Peyer's patch (tissue), 4 donors: ENCODE data around the gene SOX5. TPM values are rescaled to one million over a fixed set of nuclear protein-coding genes. Genes with fewer than 3 reads are reported as not detected.

Experiments used
- DNase-seq, 3 donors: peaks; one replicate each; pipeline ENCODE4 v3.0.0-alpha.2; 2017 to 2019
- H3K27ac ChIP-seq, 4 donors: fragments of 200-600 bp; sonication (generic); one replicate each; pipeline ENCODE4 v1.5.1; 2016 to 2019
- H3K27me3 ChIP-seq, 2 donors: fragments of 200-600 bp; sonication (generic); one replicate each; pipeline ENCODE4 v1.5.1; 2019
- H3K36me3 ChIP-seq, 3 donors: fragments of 200-600 bp; sonication (generic); one replicate each; pipeline ENCODE4 v1.5.1; 2016 to 2019
- H3K4me1 ChIP-seq, 4 donors: fragments of 200-600 bp; sonication (generic); one replicate each; pipeline ENCODE4 v1.5.1; 2016 to 2019
- H3K4me3 ChIP-seq, 4 donors: fragments of 200-600 bp; sonication (generic); 1 replicate in 3 of 4; 2 replicates in 1 of 4; pipeline ENCODE4 v1.5.1; 2016 to 2019; ENCODE audit warnings: mild to moderate bottlenecking in 1 of 4
- H3K9me3 ChIP-seq, 4 donors: fragments of 200-600 bp; sonication (generic); one replicate each; pipeline ENCODE4 v1.5.1; 2016 to 2019; ENCODE audit warnings: mild to moderate bottlenecking in 1 of 4
- POLR2A ChIP-seq, 2 donors: fragments of 450-650 bp; IDR thresholded peaks; one replicate each; pipeline ENCODE4 v1.5.1; 2017; ENCODE audit warnings: antibody characterized with exemption in 2 of 2, mild to moderate bottlenecking in 2 of 2, moderate library complexity in 2 of 2
- total RNA-seq, 4 donors: library from RNA; depleted of rRNA; stranded (reverse); fragments of >200 nt; gene quantifications; one replicate each; pipeline ENCODE4 v1.1.0, GENCODE V29; 2016
- TF ChIP-seq, protein P1 (sequence below), 6 experiments: fragments of 450-650 bp in 4 of 6; fragments of 200-600 bp in 2 of 6; sonication (generic) in 1 of 6; IDR thresholded peaks; one replicate each; pipeline ENCODE4 v1.5.1; 2017 to 2019; ENCODE audit warnings: antibody characterized with exemption in 6 of 6, mild to moderate bottlenecking in 3 of 6, moderate library complexity in 1 of 6

SOX5 gene
- total RNA-seq, 4 donors from 2014 or later: 3.8 to 27.2 (median 11.6) TPM

DNA sequence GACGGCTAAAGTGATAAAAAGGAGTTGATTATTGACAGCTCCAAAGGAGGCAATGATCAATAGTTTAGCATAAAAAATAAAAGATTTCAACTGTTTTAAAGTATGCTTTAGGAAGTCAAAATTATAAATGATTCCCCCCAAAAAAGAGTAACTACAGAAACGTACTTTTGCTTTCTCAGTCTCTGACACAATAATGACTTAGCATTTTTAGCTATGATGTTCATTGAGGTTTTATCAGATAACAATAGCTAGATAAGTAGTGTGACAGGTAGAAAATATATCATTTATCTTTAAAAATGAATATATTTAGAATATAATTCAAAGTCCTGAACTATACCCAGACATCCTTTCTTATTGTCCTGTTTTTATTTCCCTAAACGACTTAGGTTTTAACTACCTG, 352.9 kb downstream of the SOX5 start:
- DNase-seq: no peak
- H3K4me3 ChIP-seq: no peak overlapping the region
- H3K36me3 ChIP-seq: no peaks in the 10 kb centered on the region
- no peak overlapping the region for H3K27ac ChIP-seq
- H3K9me3 ChIP-seq: peaks cover 0 to 9% (median 0%) of the 10 kb centered on the region in 4 donors
- no peak for TF ChIP-seq POLR2A (IDR thresholded peaks at IDR 0.05)
- TF ChIP-seq, protein P1, sequence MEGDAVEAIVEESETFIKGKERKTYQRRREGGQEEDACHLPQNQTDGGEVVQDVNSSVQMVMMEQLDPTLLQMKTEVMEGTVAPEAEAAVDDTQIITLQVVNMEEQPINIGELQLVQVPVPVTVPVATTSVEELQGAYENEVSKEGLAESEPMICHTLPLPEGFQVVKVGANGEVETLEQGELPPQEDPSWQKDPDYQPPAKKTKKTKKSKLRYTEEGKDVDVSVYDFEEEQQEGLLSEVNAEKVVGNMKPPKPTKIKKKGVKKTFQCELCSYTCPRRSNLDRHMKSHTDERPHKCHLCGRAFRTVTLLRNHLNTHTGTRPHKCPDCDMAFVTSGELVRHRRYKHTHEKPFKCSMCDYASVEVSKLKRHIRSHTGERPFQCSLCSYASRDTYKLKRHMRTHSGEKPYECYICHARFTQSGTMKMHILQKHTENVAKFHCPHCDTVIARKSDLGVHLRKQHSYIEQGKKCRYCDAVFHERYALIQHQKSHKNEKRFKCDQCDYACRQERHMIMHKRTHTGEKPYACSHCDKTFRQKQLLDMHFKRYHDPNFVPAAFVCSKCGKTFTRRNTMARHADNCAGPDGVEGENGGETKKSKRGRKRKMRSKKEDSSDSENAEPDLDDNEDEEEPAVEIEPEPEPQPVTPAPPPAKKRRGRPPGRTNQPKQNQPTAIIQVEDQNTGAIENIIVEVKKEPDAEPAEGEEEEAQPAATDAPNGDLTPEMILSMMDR (IDR thresholded peaks at IDR 0.05): no peak
- H3K27me3 ChIP-seq: no peaks in the 10 kb centered on the region
- no peaks in the 10 kb centered on the region for H3K4me1 ChIP-seq

GRCh38 chr12:23587833-23588559, 361.5 kb downstream of the SOX5 start:
- TF ChIP-seq, protein P1 (IDR thresholded peaks at IDR 0.05): no peak
- no peak for TF ChIP-seq POLR2A (IDR thresholded peaks at IDR 0.05)
- Histone ChIP-seq H3K9me3 (no peaks in the 10 kb centered on the region), H3K27me3 (no peaks in the 10 kb centered on the region), H3K36me3 (no peaks in the 10 kb centered on the region), H3K4me3 (no peak overlapping the region), H3K4me1 (no peaks in the 10 kb centered on the region), H3K27ac (no peak overlapping the region)
- DNase-seq: no peak

DNA sequence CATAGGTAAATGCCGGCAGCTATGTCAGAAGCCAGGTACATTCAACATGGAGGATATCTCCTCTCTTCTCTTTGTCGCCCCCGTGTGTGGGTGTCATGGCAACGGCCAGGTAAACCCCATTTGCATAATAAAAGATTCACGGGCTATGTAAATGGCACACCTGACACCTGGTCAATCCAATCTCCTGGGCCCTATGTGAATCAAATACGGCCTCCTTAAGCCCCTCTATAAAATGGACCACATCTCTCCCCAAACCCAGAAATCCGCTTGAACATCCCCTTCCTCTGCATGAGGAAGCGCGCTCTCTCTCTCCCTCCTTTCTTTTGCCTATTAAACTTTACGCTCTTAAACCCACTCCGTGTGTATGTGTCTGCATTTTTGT, 363.7 kb downstream of the SOX5 start:
- no peaks in the 10 kb centered on the region for H3K9me3 ChIP-seq
- TF ChIP-seq, protein P1 (IDR thresholded peaks at IDR 0.05): no peak
- TF ChIP-seq POLR2A (IDR thresholded peaks at IDR 0.05): no peak
- H3K27ac ChIP-seq: no peak overlapping the region
- H3K4me3 ChIP-seq: no peak overlapping the region
- no peaks in the 10 kb centered on the region for H3K36me3 ChIP-seq
- DNase-seq: no peak
- no peaks in the 10 kb centered on the region for H3K27me3 ChIP-seq
- no peaks in the 10 kb centered on the region for H3K4me1 ChIP-seq

- Histone ChIP-seq H3K36me3 (no peaks in the 10 kb centered on the region), H3K27me3 (no peaks in the 10 kb centered on the region), H3K4me1 (no peaks in the 10 kb centered on the region), H3K4me3 (no peak overlapping the region), H3K27ac (no peak overlapping the region), H3K9me3 (no peaks in the 10 kb centered on the region)
- DNase-seq: no peak
- TF ChIP-seq, protein P1 (IDR thresholded peaks at IDR 0.05): no peak
- no peak for TF ChIP-seq POLR2A (IDR thresholded peaks at IDR 0.05)
These were observed 364.2 kb downstream of the SOX5 start for GRCh38 chr12:23585156-23585781.

DNA sequence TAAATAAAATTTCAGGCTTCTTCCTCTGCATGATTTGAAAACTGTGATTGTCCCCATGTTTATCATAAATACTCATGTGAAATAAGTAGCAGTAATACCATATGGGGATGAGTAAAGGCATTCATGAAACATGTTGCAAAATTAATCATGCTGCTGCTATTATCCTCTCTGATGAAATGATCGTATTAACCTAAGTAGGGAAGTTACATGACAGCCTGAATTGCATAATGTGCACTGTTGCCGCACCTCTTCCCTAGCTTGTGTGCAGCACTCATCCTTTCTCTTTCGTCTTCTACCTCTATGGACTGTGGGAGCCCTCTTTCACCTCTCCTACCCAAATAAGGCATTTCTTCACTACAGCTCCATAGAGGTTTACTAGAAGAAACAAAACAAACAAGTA, 367.6 kb downstream of the SOX5 start:
- no peak for DNase-seq
- H3K4me1 ChIP-seq: no peaks in the 10 kb centered on the region
- H3K4me3 ChIP-seq: no peak overlapping the region
- H3K9me3 ChIP-seq: no peaks in the 10 kb centered on the region
- no peak overlapping the region for H3K27ac ChIP-seq
- no peaks in the 10 kb centered on the region for H3K36me3 ChIP-seq
- no peaks in the 10 kb centered on the region for H3K27me3 ChIP-seq
- TF ChIP-seq POLR2A (IDR thresholded peaks at IDR 0.05): no peak

GRCh38 chr12:23579257-23579656, 370.2 kb downstream of the SOX5 start:
- no peak overlapping the region for H3K27ac ChIP-seq
- H3K9me3 ChIP-seq: no peaks in the 10 kb centered on the region
- no peak for DNase-seq
- no peaks in the 10 kb centered on the region for H3K4me1 ChIP-seq
- no peaks in the 10 kb centered on the region for H3K27me3 ChIP-seq
- TF ChIP-seq POLR2A (IDR thresholded peaks at IDR 0.05): no peak
- TF ChIP-seq, protein P1 (IDR thresholded peaks at IDR 0.05): no peak
- H3K4me3 ChIP-seq: no peak overlapping the region
- no peaks in the 10 kb centered on the region for H3K36me3 ChIP-seq
